HG03460 (cell line): ENCODE results near the gene HPCAL1.

Experiments used
- ATAC-seq: cut with Tn5 transposase; IDR thresholded peaks from one replicate; pipeline ENCODE4 v1.9.1; 2021; ENCODE audit not compliant: unreplicated experiment

The HPCAL1 gene

GRCh38 chr2:10366601-10367270, 64.0 kb downstream of the HPCAL1 start:
- ATAC-seq: no peak

- no peak for ATAC-seq
Observed at GRCh38 chr2:10367472-10368439, 65.1 kb downstream of the HPCAL1 start.

- ATAC-seq: no peak
Observed at GRCh38 chr2:10368491-10369231, 66.0 kb downstream of the HPCAL1 start.

- no peak for ATAC-seq
Observed at GRCh38 chr2:10369269-10370255, 66.9 kb downstream of the HPCAL1 start.

- no peak for ATAC-seq
Observed at GRCh38 chr2:10370390-10370789, 67.7 kb downstream of the HPCAL1 start.

- no peak for ATAC-seq
Observed at GRCh38 chr2:10370895-10371294, 68.2 kb downstream of the HPCAL1 start.

- ATAC-seq: no peak
Observed at GRCh38 chr2:10371441-10372196, 68.9 kb downstream of the HPCAL1 start.

- ATAC-seq: no peak
Observed at GRCh38 chr2:10372203-10372861, 69.6 kb downstream of the HPCAL1 start.

- ATAC-seq: no peak
Observed at GRCh38 chr2:10372862-10373240, 70.1 kb downstream of the HPCAL1 start.

- ATAC-seq: no peak
Observed at GRCh38 chr2:10373931-10374330, 71.2 kb downstream of the HPCAL1 start.

- no peak for ATAC-seq
Observed at GRCh38 chr2:10374362-10374943, 71.7 kb downstream of the HPCAL1 start.

- peak; percentile 47 for ATAC-seq
Observed at GRCh38 chr2:10375570-10376281, 73.0 kb downstream of the HPCAL1 start.

GRCh38 chr2:10377052-10377746, 74.5 kb downstream of the HPCAL1 start:
- ATAC-seq: no peak

- ATAC-seq: no peak
Observed at GRCh38 chr2:10377747-10378085, 75.0 kb downstream of the HPCAL1 start.

GRCh38 chr2:10378189-10378588, 75.5 kb downstream of the HPCAL1 start:
- ATAC-seq: peak; percentile 45

GRCh38 chr2:10380048-10380926, 77.6 kb downstream of the HPCAL1 start:
- ATAC-seq: no peak

- ATAC-seq: no peak
Observed at GRCh38 chr2:10381997-10382353, 79.3 kb downstream of the HPCAL1 start.
